HEK293T (cell line): ENCODE data around the gene ANO5.
A peak's percentile ranks its signal among the peaks of the same experiment; 100 is the strongest.
"Not testable (repeated sequence)": the region's sequence is repeated elsewhere in the genome, so short reads cannot be mapped to it uniquely, and the experiment has no call there.

Experiments
- CTCF ChIA-PET: fragments of 350-600 bp; formaldehyde crosslinking; extraction: SDS; loops from one replicate; lab custom pipeline; 2021; ENCODE audit warnings: antibody characterized with exemption, inconsistent platforms; lab: Yijun Ruan, JAX
- POLR2A ChIA-PET: fragments of 350-600 bp; formaldehyde crosslinking; extraction: SDS; loops from one replicate; lab custom pipeline; 2020; ENCODE audit warnings: antibody characterized with exemption, inconsistent platforms; lab: Yijun Ruan, JAX
- DNase-seq: peaks from one replicate; pipeline ENCODE4 v3.0.0; 2012; ENCODE audit warnings: mixed read lengths; ENCODE audit errors: extremely low spot score
- ARNT ChIP-seq: fragments of 450-650 bp; IDR thresholded peaks from 2 replicates; pipeline ENCODE4 v1.6.1; 2017; ENCODE audit warnings: mild to moderate bottlenecking
- BHLHE40 ChIP-seq: fragments of 450-650 bp; IDR thresholded peaks from 2 replicates; pipeline ENCODE4 v1.6.1; 2016; ENCODE audit warnings: mild to moderate bottlenecking, moderate library complexity, borderline replicate concordance
- CTBP1 ChIP-seq: fragments of 450-650 bp; IDR thresholded peaks from 2 replicates; pipeline ENCODE4 v1.6.1; 2016; ENCODE audit warnings: borderline replicate concordance
- ELF4 ChIP-seq: fragments of 450-650 bp; IDR thresholded peaks from 2 replicates; pipeline ENCODE4 v1.6.1; 2017; ENCODE audit warnings: antibody characterized with exemption
- FOXA1 ChIP-seq: fragments of 450-650 bp; IDR thresholded peaks from 2 replicates; pipeline ENCODE4 v1.6.1; 2016; ENCODE audit warnings: mild to moderate bottlenecking
- FOXK2 ChIP-seq: fragments of 450-650 bp; IDR thresholded peaks from 2 replicates; pipeline ENCODE4 v1.6.1; 2016; ENCODE audit warnings: mild to moderate bottlenecking
- FOXM1 ChIP-seq: fragments of 450-650 bp; IDR thresholded peaks from 2 replicates; pipeline ENCODE4 v1.6.1; 2017; ENCODE audit warnings: mild to moderate bottlenecking, borderline replicate concordance
- HDGF ChIP-seq: fragments of 450-650 bp; IDR thresholded peaks from 2 replicates; pipeline ENCODE4 v1.6.1; 2017; ENCODE audit warnings: antibody characterized with exemption, borderline replicate concordance
- L3MBTL2 ChIP-seq: fragments of 450-650 bp; conservative IDR thresholded peaks from 2 replicates; pipeline ENCODE4 v1.6.1; 2016; ENCODE audit warnings: mild to moderate bottlenecking
- LEF1 ChIP-seq: fragments of 450-650 bp; IDR thresholded peaks from 2 replicates; pipeline ENCODE4 v1.6.1; 2017; ENCODE audit warnings: mild to moderate bottlenecking, borderline replicate concordance
- NFRKB ChIP-seq: fragments of 450-650 bp; IDR thresholded peaks from 2 replicates; pipeline ENCODE4 v1.6.1; 2016; ENCODE audit warnings: mild to moderate bottlenecking, moderate library complexity
- PKNOX1 ChIP-seq: fragments of 450-650 bp; IDR thresholded peaks from 2 replicates; pipeline ENCODE4 v1.6.1; 2016
- SP1 ChIP-seq: fragments of 450-650 bp; IDR thresholded peaks from 2 replicates; pipeline ENCODE4 v1.6.1; 2017
- SUZ12 ChIP-seq: fragments of 450-650 bp; IDR thresholded peaks from 2 replicates; pipeline ENCODE4 v1.6.1; 2016; ENCODE audit warnings: mild to moderate bottlenecking
- TARDBP ChIP-seq: fragments of 450-650 bp; IDR thresholded peaks from 2 replicates; pipeline ENCODE4 v1.6.1; 2016
- ZNF384 ChIP-seq: fragments of 450-650 bp; IDR thresholded peaks from 2 replicates; pipeline ENCODE4 v1.6.1; 2016

ANO5 gene

GRCh38 chr11:22275600-22275999 lies 82.7 kb downstream of the ANO5 start:
- TF ChIP-seq L3MBTL2 (no peak), HDGF (no peak), BHLHE40 (no peak), FOXA1 (no peak), TARDBP (no peak), ARNT (no peak), FOXM1 (no peak), CTBP1 (no peak), FOXK2 (no peak), SP1 (no peak), SUZ12 (no peak), ELF4 (no peak), ZNF384 (no peak), LEF1 (no peak), NFRKB (no peak), PKNOX1 (no peak)
- CTCF ChIA-PET, result interaction anchor here (0.7 kb wide), 1 partner anchor 123 kb away, joined by 3 read pairs; no protein-coding TSS in a partner anchor

GRCh38 chr11:22276535-22276934 lies 83.7 kb downstream of the ANO5 start:
- ChIA-PET CTCF (interaction anchor here (0.7 kb wide), 1 partner anchor 124 kb away, joined by 3 read pairs; no protein-coding TSS in a partner anchor), POLR2A (no interaction called here)
- DNase-seq, result no peak
- TF ChIP-seq CTBP1 (no peak), ELF4 (no peak), HDGF (no peak), NFRKB (no peak), ZNF384 (no peak), L3MBTL2 (no peak), FOXM1 (no peak), SUZ12 (no peak), TARDBP (no peak), PKNOX1 (no peak), SP1 (no peak), FOXA1 (no peak), BHLHE40 (no peak), ARNT (no peak)

More at GRCh38 chr11:22275600-22275999, 82.7 kb downstream of the ANO5 start:
- POLR2A ChIA-PET, result no interaction called here
- DNase-seq, result no peak

GRCh38 chr11:22284991-22285390 lies 92.1 kb downstream of the ANO5 start:
- DNase-seq, POLR2A ChIA-PET, CTCF ChIA-PET: not testable (repeated sequence)

GRCh38 chr11:22302368-22302767 lies 109.5 kb downstream of the ANO5 start:
- DNase-seq, result no peak
- ChIA-PET POLR2A (no interaction called here), CTCF (interaction anchor here (0.6 kb wide), 1 partner anchor 126 kb away, joined by 4 read pairs; no protein-coding TSS in a partner anchor)
- TF ChIP-seq TARDBP (no peak), NFRKB (no peak), HDGF (no peak), SP1 (no peak), SUZ12 (no peak), ZNF384 (no peak), BHLHE40 (no peak), ELF4 (no peak)

GRCh38 chr11:22304337-22304961 lies 111.6 kb downstream of the ANO5 start:
- peak; percentile 9 for DNase-seq
- ChIA-PET CTCF (interaction anchor here (1.2 to 2.2 kb wide), 3 partner anchors 131 to 134 kb away, joined by 3 to 12 read pairs (median 4); no protein-coding TSS in a partner anchor), POLR2A (no interaction called here)
- TF ChIP-seq CTBP1 (no peak), NFRKB (no peak), FOXK2 (no peak), TARDBP (no peak), ZNF384 (no peak)

- ChIA-PET POLR2A (no interaction called here), CTCF (interaction anchor here (0.9 kb wide), 1 partner anchor 10 kb away, joined by 3 read pairs; no protein-coding TSS in a partner anchor)
- no peak for DNase-seq
- TF ChIP-seq PKNOX1, result no peak
- no peak for TF ChIP-seq ZNF384
- TF ChIP-seq FOXA1, result no peak
- TF ChIP-seq SP1, result no peak
- TF ChIP-seq NFRKB, result no peak
- no peak for TF ChIP-seq L3MBTL2
- no peak for TF ChIP-seq CTBP1
- no peak for TF ChIP-seq ARNT
- no peak for TF ChIP-seq FOXM1
- TF ChIP-seq TARDBP, result no peak
- no peak for TF ChIP-seq FOXK2
- TF ChIP-seq ELF4, result no peak
- no peak for TF ChIP-seq BHLHE40
Measured at GRCh38 chr11:22317656-22318055, 124.8 kb downstream of the ANO5 start.

GRCh38 chr11:22331771-22332170 lies 138.9 kb downstream of the ANO5 start:
- ChIA-PET POLR2A (no interaction called here), CTCF (no interaction called here)
- no peak for TF ChIP-seq BHLHE40
- no peak for TF ChIP-seq NFRKB
- no peak for TF ChIP-seq ELF4
- TF ChIP-seq CTBP1, result no peak
- DNase-seq, result no peak
